Measurements from ENCODE around the gene MT1M. TPM values are rescaled to one million over a fixed set of nuclear protein-coding genes. Genes with fewer than 3 reads are reported as not detected.

MT1M gene
- total and polyA plus RNA-seq, 10 of the 15 experiments (the other 5 are each of a cell fraction or from before 2014, with no cell fraction given), result not detected

GRCh38 chr16:56643080-56643778 lies 10.8 kb downstream of the MT1M start (continued):
- TF ChIP-seq PRDM15 (CRISPR knock-in tag; IDR thresholded peaks at IDR 0.05) (no peak), BHLHE40 (IDR thresholded peaks at IDR 0.05; ENCODE audit: borderline replicate concordance in 1 of 2, low read depth in 2 of 2, low read length in 1 of 2) (peak in 1 of 2 experiments; percentile 24; a peak in 1 of 4 replicates), ZNF207 (IDR thresholded peaks at IDR 0.05; ENCODE audit: borderline replicate concordance) (no peak), ESRRA (IDR thresholded peaks at IDR 0.05; ENCODE audit: low read length) (no peak), FOS (IDR thresholded peaks at IDR 0.05; ENCODE audit: borderline replicate concordance, extremely low read depth, insufficient read length) (no peak), HDAC6 (IDR thresholded peaks at IDR 0.05; ENCODE audit: unreplicated experiment) (no peak), ZBTB40 (IDR thresholded peaks at IDR 0.05; ENCODE audit: borderline replicate concordance) (no peak), NBN (IDR thresholded peaks at IDR 0.05) (no peak)
